Chondrocyte (in vitro differentiated cells): Measurements from ENCODE around the gene EXOC3L1. TPM values are rescaled to one million over a fixed set of nuclear protein-coding genes. Genes with fewer than 3 reads are reported as not detected.
A peak's percentile ranks its signal among the peaks of the same experiment; 100 is the strongest.

ENCODE experiments used
- DNase-seq: peaks from one replicate; pipeline ENCODE4 v3.0.0; 2021; ENCODE audit warnings: mixed read lengths, low spot score
- H3K27ac Mint-ChIP-seq: one replicate; pipeline ENCODE4 v1.8.0; 2021; ENCODE audit warnings: mild to moderate bottlenecking, moderate library complexity, mixed read lengths; ENCODE audit not compliant: unreplicated experiment
- H3K27me3 Mint-ChIP-seq: 2 replicates; pipeline ENCODE4 v1.8.0; 2021; ENCODE audit warnings: low read depth, mixed read lengths
- H3K36me3 Mint-ChIP-seq: 2 replicates; pipeline ENCODE4 v1.8.0; 2021; ENCODE audit warnings: low read depth, mixed read lengths
- H3K4me1 Mint-ChIP-seq: 2 replicates; pipeline ENCODE4 v1.8.0; 2021; ENCODE audit warnings: low read depth, mild to moderate bottlenecking, mixed read lengths
- H3K4me3 Mint-ChIP-seq: one replicate; pipeline ENCODE4 v1.8.0; 2021; ENCODE audit warnings: mild to moderate bottlenecking, moderate library complexity, mixed read lengths; ENCODE audit not compliant: unreplicated experiment
- H3K9me3 Mint-ChIP-seq: 2 replicates; pipeline ENCODE4 v1.8.0; 2021; ENCODE audit warnings: low read depth, mixed read lengths
- total RNA-seq: library from RNA; stranded (reverse); gene quantifications from 3 replicates; pipeline ENCODE4 v1.2.1, GENCODE V29; 2021
- TF ChIP-seq, protein P1 (sequence below): fragments of 200-600 bp; sonication (generic); IDR thresholded peaks from 2 replicates; pipeline ENCODE4 v1.5.0; 2021; ENCODE audit warnings: antibody characterized with exemption, mild to moderate bottlenecking, moderate library complexity

Gene EXOC3L1
- total RNA-seq, 1 donor from 2014 or later, result not detected

DNA sequence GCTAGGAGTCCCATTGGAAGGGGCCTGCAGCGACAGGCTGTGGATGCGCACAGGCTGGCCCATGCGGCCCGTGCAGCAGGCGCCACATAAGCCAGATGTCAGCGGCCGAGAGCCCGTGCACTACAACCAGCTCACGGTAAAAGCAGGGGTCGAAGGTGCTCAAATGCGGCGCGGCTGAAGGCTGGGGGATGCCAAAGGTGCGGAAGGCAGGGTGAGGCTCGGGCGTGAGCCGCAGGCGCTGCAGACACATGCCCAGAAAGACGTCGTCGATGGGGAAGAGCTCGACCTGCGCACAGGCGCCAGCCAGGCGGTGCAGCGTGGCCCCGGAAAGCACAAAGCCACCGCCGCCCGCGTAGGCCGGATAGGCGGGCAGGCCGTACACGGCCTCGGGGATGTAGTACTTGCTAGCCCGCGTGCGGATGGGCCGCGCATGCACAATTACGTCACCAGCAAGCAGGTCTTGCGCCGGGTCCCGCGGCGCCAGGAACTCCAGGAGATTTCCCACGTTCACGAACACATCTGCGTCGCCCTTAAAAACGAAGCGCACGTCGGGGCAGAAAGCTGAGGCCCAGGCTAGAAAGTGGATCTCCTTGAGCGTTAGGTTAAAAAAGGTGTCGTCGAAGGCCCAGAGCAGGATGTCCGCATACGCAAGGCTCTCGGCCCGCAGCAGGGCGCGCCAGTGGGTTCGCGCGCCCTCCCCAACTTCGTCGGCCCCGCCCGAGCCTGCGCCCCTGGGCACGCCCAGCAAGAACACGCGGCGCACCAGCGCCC lies 40.5 kb downstream of the EXOC3L1 start:
- Mint-ChIP-seq H3K36me3 (peaks cover 11% of the 10 kb centered on the region), H3K27ac (peak overlapping the region; percentile 70), H3K4me1 (peaks cover 21% of the 10 kb centered on the region), H3K9me3 (no peaks in the 10 kb centered on the region), H3K4me3 (peak overlapping the region; percentile 59), H3K27me3 (no peaks in the 10 kb centered on the region)
- no peak for DNase-seq
- TF ChIP-seq, protein P1, sequence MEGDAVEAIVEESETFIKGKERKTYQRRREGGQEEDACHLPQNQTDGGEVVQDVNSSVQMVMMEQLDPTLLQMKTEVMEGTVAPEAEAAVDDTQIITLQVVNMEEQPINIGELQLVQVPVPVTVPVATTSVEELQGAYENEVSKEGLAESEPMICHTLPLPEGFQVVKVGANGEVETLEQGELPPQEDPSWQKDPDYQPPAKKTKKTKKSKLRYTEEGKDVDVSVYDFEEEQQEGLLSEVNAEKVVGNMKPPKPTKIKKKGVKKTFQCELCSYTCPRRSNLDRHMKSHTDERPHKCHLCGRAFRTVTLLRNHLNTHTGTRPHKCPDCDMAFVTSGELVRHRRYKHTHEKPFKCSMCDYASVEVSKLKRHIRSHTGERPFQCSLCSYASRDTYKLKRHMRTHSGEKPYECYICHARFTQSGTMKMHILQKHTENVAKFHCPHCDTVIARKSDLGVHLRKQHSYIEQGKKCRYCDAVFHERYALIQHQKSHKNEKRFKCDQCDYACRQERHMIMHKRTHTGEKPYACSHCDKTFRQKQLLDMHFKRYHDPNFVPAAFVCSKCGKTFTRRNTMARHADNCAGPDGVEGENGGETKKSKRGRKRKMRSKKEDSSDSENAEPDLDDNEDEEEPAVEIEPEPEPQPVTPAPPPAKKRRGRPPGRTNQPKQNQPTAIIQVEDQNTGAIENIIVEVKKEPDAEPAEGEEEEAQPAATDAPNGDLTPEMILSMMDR, result no peak

DNA sequence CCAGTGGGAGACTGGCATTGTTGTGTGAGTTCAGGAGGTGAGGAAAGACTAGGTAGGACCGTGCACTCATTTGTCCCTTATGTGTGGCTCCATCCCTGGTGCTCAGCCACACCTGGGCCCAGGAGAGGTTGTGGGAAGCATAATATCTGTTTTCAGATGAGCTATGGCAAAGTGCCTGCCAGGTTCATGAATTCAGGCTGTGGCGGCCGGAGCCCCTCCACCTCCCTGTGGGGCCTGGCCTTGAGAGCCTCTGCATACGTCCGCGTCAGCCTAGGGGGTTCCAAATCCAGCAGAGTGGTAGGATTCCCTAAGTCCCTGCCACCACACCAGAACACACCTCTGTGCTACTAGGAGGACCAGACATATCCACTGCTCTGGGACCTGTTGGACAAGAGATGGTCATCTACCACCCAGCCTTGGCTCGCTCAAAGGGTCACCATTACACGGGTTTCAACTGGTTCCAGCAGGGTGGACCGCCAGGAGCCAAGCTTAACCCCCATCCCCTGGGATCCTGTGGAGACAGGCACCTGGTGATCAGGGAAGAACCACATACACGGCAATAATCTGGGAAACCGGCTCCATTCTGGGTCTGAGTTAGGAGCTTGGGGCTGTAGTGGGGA lies 41.2 kb downstream of the EXOC3L1 start:
- TF ChIP-seq, protein P1, result no peak
- peaks cover 21% of the 10 kb centered on the region for H3K4me1 Mint-ChIP-seq
- peak overlapping the region; percentile 59 for H3K4me3 Mint-ChIP-seq
- peak overlapping the region; percentile 70 for H3K27ac Mint-ChIP-seq
- peaks cover 11% of the 10 kb centered on the region for H3K36me3 Mint-ChIP-seq
- no peaks in the 10 kb centered on the region for H3K9me3 Mint-ChIP-seq
- H3K27me3 Mint-ChIP-seq, result no peaks in the 10 kb centered on the region
- DNase-seq, result no peak

DNA sequence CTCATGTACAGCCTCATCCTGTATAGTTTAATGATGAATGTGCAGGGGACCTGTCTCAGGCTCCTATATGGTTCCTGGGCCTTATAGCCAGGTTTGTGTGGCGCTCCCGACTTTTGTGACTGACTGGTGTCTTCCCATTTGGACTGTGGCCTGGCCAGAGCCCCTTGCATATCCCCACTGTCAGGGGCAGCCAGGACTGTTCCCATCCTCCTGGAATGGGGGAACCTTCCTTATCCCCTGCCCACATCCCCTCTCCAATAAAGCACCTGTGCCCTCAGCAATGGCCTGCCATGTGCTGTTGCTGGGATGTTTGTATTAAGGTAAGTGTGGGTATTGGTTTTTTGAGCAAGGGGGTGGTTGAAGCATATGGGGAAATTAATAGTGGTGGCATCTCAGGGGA lies 41.7 kb downstream of the EXOC3L1 start:
- no peaks in the 10 kb centered on the region for H3K27me3 Mint-ChIP-seq
- peak; percentile 43 for DNase-seq
- peaks cover 14% of the 10 kb centered on the region for H3K36me3 Mint-ChIP-seq
- H3K4me3 Mint-ChIP-seq, result no peak overlapping the region
- H3K9me3 Mint-ChIP-seq, result no peaks in the 10 kb centered on the region
- peaks cover 21% of the 10 kb centered on the region for H3K4me1 Mint-ChIP-seq
- TF ChIP-seq, protein P1, result no peak
- H3K27ac Mint-ChIP-seq, result peak overlapping the region; percentile 65

DNA sequence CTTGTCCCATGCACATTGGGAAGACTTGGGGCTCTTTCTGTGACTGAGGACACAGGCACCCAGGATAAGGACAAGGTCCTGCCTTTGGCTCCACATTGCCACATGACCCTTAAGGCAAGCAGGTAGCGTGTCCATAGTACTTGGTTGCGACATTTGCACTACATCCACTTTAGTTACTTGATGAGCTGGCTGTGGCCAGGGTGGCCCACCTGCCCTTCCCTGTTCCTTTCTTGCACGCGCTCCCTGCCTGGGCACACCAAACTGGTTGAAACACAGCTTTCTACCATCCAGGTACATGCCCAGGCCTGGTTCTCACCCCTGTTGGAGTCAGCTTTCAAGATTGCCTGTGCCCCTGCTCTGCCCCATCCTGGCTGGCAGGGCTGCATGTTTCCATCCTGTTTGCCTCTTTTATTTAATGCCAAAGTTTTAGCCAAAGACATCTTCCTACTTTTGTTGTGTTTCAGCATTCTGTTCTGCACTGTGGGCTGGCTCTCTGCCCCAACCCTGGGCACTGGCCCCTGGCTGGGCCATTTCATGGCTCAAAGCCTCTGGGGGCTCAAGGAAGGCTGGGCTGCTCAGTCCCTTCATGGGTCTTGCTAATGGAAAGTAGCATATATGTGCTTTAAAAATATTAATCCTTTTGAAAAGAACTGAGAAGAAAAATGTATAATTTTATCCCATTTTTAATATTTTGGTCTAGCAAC lies 42.3 kb downstream of the EXOC3L1 start:
- no peaks in the 10 kb centered on the region for H3K27me3 Mint-ChIP-seq
- H3K36me3 Mint-ChIP-seq, result peaks cover 18% of the 10 kb centered on the region

More for the DNA sequence above, 42.3 kb downstream of the EXOC3L1 start:
- DNase-seq, result peak; percentile 39
- TF ChIP-seq, protein P1, result no peak
- Mint-ChIP-seq H3K4me1 (peaks cover 21% of the 10 kb centered on the region), H3K9me3 (no peaks in the 10 kb centered on the region), H3K4me3 (no peak overlapping the region), H3K27ac (no peak overlapping the region)
